HG03521 (cell line): ENCODE data around the gene F5.
A peak's percentile ranks its signal among the peaks of the same experiment; 100 is the strongest.

Experiments
- ATAC-seq: cut with Tn5 transposase; IDR thresholded peaks from one replicate; pipeline ENCODE4 v1.9.1; 2021; ENCODE audit warnings: mild to moderate bottlenecking, moderate library complexity; ENCODE audit not compliant: unreplicated experiment

Gene F5

GRCh38 chr1:169586395-169587255 lies at the start of gene F5:
Gene F5, minus strand, starts transcription at chr1:169586481. Its CDS starts 95 bp downstream, at chr1:169586386.
- ATAC-seq, result peak; percentile 91

- ATAC-seq, result no peak
Measured at GRCh38 chr1:169634877-169635276, 48.6 kb upstream of the F5 start.

GRCh38 chr1:169634145-169634544 lies 47.9 kb upstream of the F5 start:
- ATAC-seq, result no peak

- no peak for ATAC-seq
Measured at GRCh38 chr1:169631249-169631648, 45.0 kb upstream of the F5 start.

- ATAC-seq, result no peak
Measured at GRCh38 chr1:169630006-169630405, 43.7 kb upstream of the F5 start, which contains the start of gene SELP. Gene SELP, minus strand, starts transcription at chr1:169630124. Its CDS starts 50 bp downstream, at chr1:169630074.

GRCh38 chr1:169624912-169625311 lies 38.6 kb upstream of the F5 start:
- no peak for ATAC-seq

GRCh38 chr1:169624122-169624521 lies 37.8 kb upstream of the F5 start:
- no peak for ATAC-seq

- ATAC-seq, result no peak
Measured at GRCh38 chr1:169623132-169623926, 37.0 kb upstream of the F5 start.

- ATAC-seq, result no peak
Measured at GRCh38 chr1:169620565-169620964, 34.3 kb upstream of the F5 start.

- ATAC-seq, result no peak
Measured at GRCh38 chr1:169618367-169618766, 32.1 kb upstream of the F5 start.

- no peak for ATAC-seq
Measured at GRCh38 chr1:169615803-169616202, 29.5 kb upstream of the F5 start.

GRCh38 chr1:169610858-169611257 lies 24.6 kb upstream of the F5 start:
- no peak for ATAC-seq

- no peak for ATAC-seq
Measured at GRCh38 chr1:169610108-169610507, 23.8 kb upstream of the F5 start.

GRCh38 chr1:169608226-169608625 lies 21.9 kb upstream of the F5 start:
- ATAC-seq, result no peak

- no peak for ATAC-seq
Measured at GRCh38 chr1:169604781-169605560, 18.7 kb upstream of the F5 start.

GRCh38 chr1:169601096-169601881 lies 15.0 kb upstream of the F5 start:
- ATAC-seq, result no peak

GRCh38 chr1:169595764-169596711 lies 9.8 kb upstream of the F5 start:
- no peak for ATAC-seq

- ATAC-seq, result no peak
Measured at GRCh38 chr1:169594391-169594790, 8.1 kb upstream of the F5 start.

GRCh38 chr1:169590932-169591331 lies 4.7 kb upstream of the F5 start:
- ATAC-seq, result no peak
